Epithelial cell of esophagus (primary cell): Measurements from ENCODE around the gene HMGA1.

Experiments
- DNase-seq: peaks from one replicate; pipeline ENCODE4 v3.0.0; 2010; ENCODE audit warnings: low read depth
- H3K4me3 ChIP-seq: 2 replicates; pipeline ENCODE4 v1.5.1; 2011; ENCODE audit warnings: mild to moderate bottlenecking, low read length, control low read depth
- TF ChIP-seq, protein P1 (sequence below): IDR thresholded peaks from 2 replicates; pipeline ENCODE4 v1.5.1; 2011; ENCODE audit warnings: low read depth, mild to moderate bottlenecking, low read length, control low read depth, inconsistent platforms; ENCODE audit not compliant: insufficient read depth; ENCODE audit errors: missing control alignments

Gene HMGA1

GRCh38 chr6:34230653-34231371 lies 5.9 kb upstream of the HMGA1 start:
- no peak overlapping the region for H3K4me3 ChIP-seq
- TF ChIP-seq, protein P1, sequence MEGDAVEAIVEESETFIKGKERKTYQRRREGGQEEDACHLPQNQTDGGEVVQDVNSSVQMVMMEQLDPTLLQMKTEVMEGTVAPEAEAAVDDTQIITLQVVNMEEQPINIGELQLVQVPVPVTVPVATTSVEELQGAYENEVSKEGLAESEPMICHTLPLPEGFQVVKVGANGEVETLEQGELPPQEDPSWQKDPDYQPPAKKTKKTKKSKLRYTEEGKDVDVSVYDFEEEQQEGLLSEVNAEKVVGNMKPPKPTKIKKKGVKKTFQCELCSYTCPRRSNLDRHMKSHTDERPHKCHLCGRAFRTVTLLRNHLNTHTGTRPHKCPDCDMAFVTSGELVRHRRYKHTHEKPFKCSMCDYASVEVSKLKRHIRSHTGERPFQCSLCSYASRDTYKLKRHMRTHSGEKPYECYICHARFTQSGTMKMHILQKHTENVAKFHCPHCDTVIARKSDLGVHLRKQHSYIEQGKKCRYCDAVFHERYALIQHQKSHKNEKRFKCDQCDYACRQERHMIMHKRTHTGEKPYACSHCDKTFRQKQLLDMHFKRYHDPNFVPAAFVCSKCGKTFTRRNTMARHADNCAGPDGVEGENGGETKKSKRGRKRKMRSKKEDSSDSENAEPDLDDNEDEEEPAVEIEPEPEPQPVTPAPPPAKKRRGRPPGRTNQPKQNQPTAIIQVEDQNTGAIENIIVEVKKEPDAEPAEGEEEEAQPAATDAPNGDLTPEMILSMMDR, result no peak
- peak; percentile 60 for DNase-seq

DNA sequence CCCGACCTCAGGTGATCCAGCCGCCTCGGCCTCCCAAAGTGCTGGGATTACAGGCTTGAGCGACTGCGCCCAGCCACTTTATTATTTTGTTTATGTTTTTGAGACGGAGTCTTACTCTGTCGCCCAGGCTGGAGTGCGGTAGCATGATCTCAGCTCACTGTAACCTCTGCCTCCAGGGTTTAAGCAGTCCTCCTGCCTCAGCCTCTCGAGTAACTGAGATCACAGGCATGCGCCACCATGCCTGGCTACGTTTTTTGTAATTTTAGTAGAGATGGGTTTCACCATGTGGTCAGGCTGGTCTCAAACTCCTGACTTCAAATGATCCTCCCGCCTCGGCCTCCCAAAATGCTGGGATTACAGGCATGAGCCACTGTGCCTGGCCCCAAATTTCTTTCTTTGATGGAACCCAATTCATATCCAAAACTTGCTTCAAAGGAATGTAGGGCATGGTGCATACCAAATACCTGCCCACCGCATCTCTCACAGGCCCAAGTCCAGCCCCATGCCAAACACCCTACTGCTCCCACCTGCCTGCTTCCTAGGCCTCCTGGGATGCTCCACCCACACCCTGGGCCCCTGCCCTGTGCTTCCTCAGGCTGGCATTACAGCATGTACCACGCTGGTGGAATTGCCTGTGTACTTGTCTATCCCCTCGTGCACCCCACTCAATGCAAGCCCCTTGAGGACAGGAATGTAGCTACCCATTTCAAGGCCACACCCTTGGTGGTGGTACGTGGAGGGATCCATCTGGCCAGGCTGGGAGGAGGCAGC lies 4.9 kb upstream of the HMGA1 start:
- no peak for DNase-seq
- TF ChIP-seq, protein P1, result no peak
- no peak overlapping the region for H3K4me3 ChIP-seq

DNA sequence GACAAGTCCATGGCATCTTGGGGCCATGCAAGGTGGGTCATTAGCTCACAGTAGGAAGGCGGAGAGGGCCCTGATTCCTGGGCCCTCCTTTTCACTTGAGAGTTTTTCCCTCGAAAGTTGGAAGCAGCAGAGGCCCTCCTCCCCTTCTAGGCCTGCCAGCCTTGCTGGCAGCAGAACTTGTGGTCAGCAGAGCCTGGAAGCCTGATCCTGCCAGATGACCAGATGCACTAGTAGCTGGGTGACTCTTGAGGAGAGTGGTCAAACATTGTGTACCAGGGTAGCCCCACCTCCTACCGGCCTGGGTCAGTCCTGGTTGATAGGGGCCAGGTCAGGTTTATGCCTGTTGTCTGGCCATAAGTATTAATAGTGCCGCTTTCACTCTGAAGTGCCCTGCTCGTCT lies 3.8 kb upstream of the HMGA1 start:
- TF ChIP-seq, protein P1, result no peak
- H3K4me3 ChIP-seq, result no peak overlapping the region
- DNase-seq, result no peak

- no peak overlapping the region for H3K4me3 ChIP-seq
- no peak for DNase-seq
- TF ChIP-seq, protein P1, result no peak
Measured at GRCh38 chr6:34233867-34234266, 2.8 kb upstream of the HMGA1 start.

DNA sequence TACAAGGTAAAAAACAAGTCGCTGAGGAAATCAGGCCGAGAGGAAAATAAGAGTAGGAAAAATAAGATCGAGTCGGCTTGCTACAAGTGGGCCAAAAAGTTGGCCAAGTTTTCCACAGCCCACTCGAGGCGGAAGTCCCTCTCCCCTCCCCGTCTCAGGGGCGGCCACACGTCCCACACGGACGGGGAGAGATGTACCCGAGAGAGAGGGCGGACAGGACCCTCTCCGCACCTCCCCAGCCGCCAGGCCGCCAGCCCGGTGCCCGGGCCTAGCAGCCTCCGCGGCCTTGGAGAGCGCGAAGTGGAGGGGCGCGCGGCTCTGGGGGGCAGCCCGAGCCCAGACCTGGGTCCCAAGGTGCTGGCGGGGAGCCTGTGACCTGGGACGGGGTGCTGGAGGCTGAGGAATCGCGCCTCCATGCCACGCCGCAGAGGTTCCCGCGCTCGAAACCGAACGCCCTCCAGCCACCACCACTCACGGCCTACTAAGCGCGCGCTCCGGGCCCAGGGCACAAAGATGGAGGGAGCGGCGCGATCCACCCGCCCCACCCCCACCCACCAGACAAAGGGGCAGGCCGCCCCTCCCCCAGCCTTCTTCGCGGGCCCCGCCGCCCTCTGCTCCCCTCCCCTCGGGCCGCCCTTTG lies 1.9 kb upstream of the HMGA1 start:
- no peak overlapping the region for H3K4me3 ChIP-seq
- TF ChIP-seq, protein P1, result no peak
- no peak for DNase-seq

GRCh38 chr6:34235307-34236130 lies 1.2 kb upstream of the HMGA1 start:
- TF ChIP-seq, protein P1, result no peak
- peak overlapping the region; percentile 59 for H3K4me3 ChIP-seq

More at GRCh38 chr6:34235307-34236130, 1.2 kb upstream of the HMGA1 start:
- DNase-seq, result peak; percentile 93
